HG02852 (cell line): Measurements from ENCODE around the gene GCN1.

ENCODE experiments used
- ATAC-seq: cut with Tn5 transposase; IDR thresholded peaks from one replicate; pipeline ENCODE4 v1.9.1; 2021; ENCODE audit warnings: mild to moderate bottlenecking, moderate library complexity; ENCODE audit not compliant: unreplicated experiment

GCN1 gene

GRCh38 chr12:120144215-120144614 lies 50.3 kb downstream of the GCN1 start:
- no peak for ATAC-seq

- no peak for ATAC-seq
These were observed 52.2 kb downstream of the GCN1 start for GRCh38 chr12:120142231-120142877.

- no peak for ATAC-seq
These were observed 53.2 kb downstream of the GCN1 start for GRCh38 chr12:120141336-120141735.

GRCh38 chr12:120140603-120141002 lies 53.9 kb downstream of the GCN1 start:
- ATAC-seq, result no peak

- no peak for ATAC-seq
These were observed 54.6 kb downstream of the GCN1 start for GRCh38 chr12:120139958-120140357.

GRCh38 chr12:120138366-120138765 lies 56.1 kb downstream of the GCN1 start:
- no peak for ATAC-seq

GRCh38 chr12:120137833-120138232 lies 56.7 kb downstream of the GCN1 start:
- no peak for ATAC-seq

- no peak for ATAC-seq
These were observed 58.3 kb downstream of the GCN1 start for GRCh38 chr12:120136093-120136770.

GRCh38 chr12:120134307-120134980 lies 60.1 kb downstream of the GCN1 start:
- ATAC-seq, result no peak

GRCh38 chr12:120132863-120133385 lies 61.6 kb downstream of the GCN1 start:
- peak; percentile 95 for ATAC-seq

GRCh38 chr12:120132054-120132836 lies 62.3 kb downstream of the GCN1 start:
- ATAC-seq, result no peak

- ATAC-seq, result no peak
These were observed 63.4 kb downstream of the GCN1 start for GRCh38 chr12:120131116-120131515.

- no peak for ATAC-seq
These were observed 64.5 kb downstream of the GCN1 start for GRCh38 chr12:120130011-120130410.

GRCh38 chr12:120126635-120127005 lies 67.9 kb downstream of the GCN1 start:
- no peak for ATAC-seq

- ATAC-seq, result no peak
These were observed 68.5 kb downstream of the GCN1 start for GRCh38 chr12:120125792-120126634.

- ATAC-seq, result no peak
These were observed 69.5 kb downstream of the GCN1 start for GRCh38 chr12:120125029-120125428.

GRCh38 chr12:120121766-120122293 lies 72.7 kb downstream of the GCN1 start:
- ATAC-seq, result peak; percentile 41

GRCh38 chr12:120121343-120121742 lies 73.2 kb downstream of the GCN1 start:
- no peak for ATAC-seq

GRCh38 chr12:120119271-120119973 lies 75.1 kb downstream of the GCN1 start:
- ATAC-seq, result no peak
